22Rv1 (cell line): ENCODE measurements around the gene CES2.

Experiments
- H3K27ac ChIP-seq: fragments of 450-650 bp; 2 replicates; pipeline ENCODE4 v1.5.1; 2017
- CTCF ChIP-seq: fragments of 450-650 bp; IDR thresholded peaks from 2 replicates; pipeline ENCODE4 v1.5.1; 2017; ENCODE audit warnings: mild to moderate bottlenecking
- ZFX ChIP-seq: fragments of 450-650 bp; IDR thresholded peaks from 2 replicates; pipeline ENCODE4 v1.6.1; 2017; ENCODE audit warnings: antibody characterized with exemption, borderline replicate concordance

The CES2 gene

GRCh38 chr16:66926171-66926947, 9.0 kb upstream of the CES2 start:
- no peak for TF ChIP-seq ZFX
- TF ChIP-seq CTCF: no peak
- no peak overlapping the region for H3K27ac ChIP-seq

- TF ChIP-seq CTCF (no peak), ZFX (no peak)
- H3K27ac ChIP-seq: no peak overlapping the region
Observed at GRCh38 chr16:66926961-66927436, 8.3 kb upstream of the CES2 start.

GRCh38 chr16:66927918-66928649, 7.2 kb upstream of the CES2 start:
- H3K27ac ChIP-seq: no peak overlapping the region
- TF ChIP-seq ZFX (no peak), CTCF (no peak)

- TF ChIP-seq ZFX: no peak
- peak; percentile 27 for TF ChIP-seq CTCF
- no peak overlapping the region for H3K27ac ChIP-seq
Observed at GRCh38 chr16:66928702-66929388, 6.5 kb upstream of the CES2 start.

- no peak overlapping the region for H3K27ac ChIP-seq
- TF ChIP-seq ZFX: no peak
- TF ChIP-seq CTCF: no peak
Observed at GRCh38 chr16:66930189-66930588, 5.1 kb upstream of the CES2 start.

GRCh38 chr16:66931665-66932064, 3.7 kb upstream of the CES2 start:
- no peak overlapping the region for H3K27ac ChIP-seq
- TF ChIP-seq CTCF (no peak), ZFX (no peak)
